GM23338 (cell line): Measurements from ENCODE around the gene KIRREL3. TPM values are rescaled to one million over a fixed set of nuclear protein-coding genes. Genes with fewer than 3 reads are reported as not detected.
"Not testable (repeated sequence)": the region's sequence is repeated elsewhere in the genome, so short reads cannot be mapped to it uniquely, and the experiment has no call there.

Source experiments
- ATAC-seq: fragments of 200-7000 bp; cut with Tn5 transposase; 3 replicates; pipeline ENCODE4 v1.9.1; 2020
- DNase-seq: peaks from one replicate; pipeline ENCODE4 v3.0.0-alpha.2; 2015; ENCODE audit warnings: low spot score
- H2AFZ ChIP-seq: fragments of 200-600 bp; sonication (generic); 2 replicates; pipeline ENCODE4 v1.8.0; 2016; ENCODE audit warnings: antibody characterized with exemption, mild to moderate bottlenecking, moderate library complexity
- H3F3A ChIP-seq: fragments of 200-600 bp; sonication (generic); replicated peaks from 2 replicates; pipeline ENCODE4 v1.8.0; 2017; ENCODE audit warnings: antibody characterized with exemption, mixed run types, low read depth
- H3K27ac ChIP-seq: fragments of 200-600 bp; sonication (generic); 2 replicates; pipeline ENCODE4 v1.6.1; 2016; ENCODE audit warnings: low read depth
- H3K27me3 ChIP-seq: fragments of 200-600 bp; sonication (generic); 2 replicates; pipeline ENCODE4 v1.8.0; 2016; ENCODE audit warnings: mild to moderate bottlenecking, mixed run types, moderate library complexity; ENCODE audit not compliant: insufficient read depth
- H3K36me3 ChIP-seq: fragments of 200-600 bp; sonication (generic); 2 replicates; pipeline ENCODE4 v1.8.0; 2016; ENCODE audit warnings: mild to moderate bottlenecking; ENCODE audit not compliant: insufficient read depth
- H3K4me1 ChIP-seq: fragments of 200-600 bp; sonication (generic); 2 replicates; pipeline ENCODE4 v1.8.0; 2016; ENCODE audit warnings: mild to moderate bottlenecking, moderate library complexity; ENCODE audit not compliant: insufficient read depth
- H3K4me2 ChIP-seq: fragments of 200-600 bp; sonication (generic); 2 replicates; pipeline ENCODE4 v1.7.1; 2017; ENCODE audit warnings: mixed run types
- H3K4me3 ChIP-seq: fragments of 200-600 bp; sonication (generic); 2 replicates; pipeline ENCODE4 v1.6.1; 2016; ENCODE audit warnings: mixed run types
- H3K79me2 ChIP-seq: fragments of 200-600 bp; sonication (generic); replicated peaks from 2 replicates; pipeline ENCODE4 v1.8.0; 2017; ENCODE audit warnings: mild to moderate bottlenecking; ENCODE audit not compliant: insufficient read depth
- H3K9me2 ChIP-seq: fragments of 200-600 bp; sonication (generic); 2 replicates; pipeline ENCODE4 v1.8.0; 2017; ENCODE audit not compliant: insufficient read depth
- H4K20me1 ChIP-seq: fragments of 200-600 bp; sonication (generic); replicated peaks from 2 replicates; pipeline ENCODE4 v1.8.0; 2017; ENCODE audit warnings: mild to moderate bottlenecking; ENCODE audit not compliant: insufficient read depth
- H3K27ac Mint-ChIP-seq: 2 replicates; pipeline ENCODE4 v1.8.0; 2020; ENCODE audit warnings: inconsistent platforms, mild to moderate bottlenecking, moderate library complexity, mixed read lengths
- H3K27me3 Mint-ChIP-seq: 3 replicates; pipeline ENCODE4 v1.8.0; 2022; ENCODE audit warnings: low read depth, mild to moderate bottlenecking, moderate library complexity, mixed read lengths, inconsistent platforms; ENCODE audit not compliant: insufficient read depth, poor library complexity
- H3K36me3 Mint-ChIP-seq: 3 replicates; pipeline ENCODE4 v1.8.0; 2021; ENCODE audit warnings: low read depth, mild to moderate bottlenecking, inconsistent platforms, moderate library complexity, mixed read lengths
- H3K4me1 Mint-ChIP-seq: 3 replicates; pipeline ENCODE4 v1.8.0; 2020; ENCODE audit warnings: mild to moderate bottlenecking, inconsistent platforms, mixed read lengths
- H3K4me3 Mint-ChIP-seq: 3 replicates; pipeline ENCODE4 v1.8.0; 2021; ENCODE audit warnings: moderate library complexity, mild to moderate bottlenecking, inconsistent platforms, mixed read lengths
- H3K9me3 Mint-ChIP-seq: 3 replicates; pipeline ENCODE4 v1.8.0; 2020; ENCODE audit warnings: moderate library complexity, mild to moderate bottlenecking, inconsistent platforms, mixed read lengths
- CTCF ChIP-seq, 2 experiments: fragments of 200-600 bp in 1 of 2; sonication (generic) in 1 of 2; conservative IDR thresholded peaks; 2 replicates each; pipeline versions ENCODE4 v1.5.1 to v1.6.1; 2016 to 2017; ENCODE audit warnings: antibody characterized with exemption in 2 of 2, low read depth in 2 of 2, mild to moderate bottlenecking in 2 of 2, moderate library complexity in 1 of 2
- ETS1 ChIP-seq: IDR thresholded peaks from 2 replicates; pipeline ENCODE4 v1.6.1; 2016; ENCODE audit warnings: antibody characterized with exemption
- STAT1 ChIP-seq: IDR thresholded peaks from one replicate; pipeline ENCODE4 v1.6.1; 2016; ENCODE audit warnings: antibody characterized with exemption; ENCODE audit not compliant: unreplicated experiment
- ZNF114 ChIP-seq: fragments of 250-450 bp; sonication (Bioruptor Pico); IDR thresholded peaks from 2 replicates; pipeline ENCODE4 v1.5.0; 2020; ENCODE audit warnings: mild to moderate bottlenecking, moderate library complexity
- polyA plus RNA-seq: library from polyadenylated mRNA; unstranded; fragments of >200 nt; fragmentation: Nextera tagmentation; extraction: Ambion mirVana; gene quantifications from 2 replicates; pipeline ENCODE4 v1.2.1, GENCODE V29; 2016
- total RNA-seq: library from RNA; depleted of rRNA; stranded (reverse); fragments of >200 nt; shearing (Covaris generic); gene quantifications from 2 replicates; pipeline ENCODE4 v1.2.3, GENCODE V29; 2014

The KIRREL3 gene
- total and polyA plus RNA-seq, 2 experiments from 2014 or later, result 0.13 to 1.5 TPM

GRCh38 chr11:126384449-126385070 is 616.0 kb downstream of the KIRREL3 start (continued):
- TF ChIP-seq CTCF (conservative IDR thresholded peaks at IDR 0.05; ENCODE audit: low read depth in 2 of 2) (no peak), ETS1 (no peak), ZNF114 (CRISPR knock-in tag) (no peak)

- no peaks in the 10 kb centered on the region for H3F3A ChIP-seq
- DNase-seq (no peak), ATAC-seq (peak; percentile 48)
- no peak overlapping the region for H3K4me3 Mint-ChIP-seq
- H3K4me1 ChIP-seq, result no peaks in the 10 kb centered on the region
- H3K27ac Mint-ChIP-seq, result peak overlapping the region; percentile 67; the same call in 1 of the 2 replicates
- no peaks in the 10 kb centered on the region for H3K36me3 ChIP-seq
- no peak for TF ChIP-seq STAT1
- no peak for TF ChIP-seq ZNF114 (CRISPR knock-in tag)
- H3K4me1 Mint-ChIP-seq, result peaks cover 15% of the 10 kb centered on the region
- no peaks in the 10 kb centered on the region; the same call in 2 of the 3 replicates for H3K9me3 Mint-ChIP-seq
- H4K20me1 ChIP-seq, result 0 out of 2 replicates have a peak, but pooled peaks cover 3% of the 10 kb centered on the region
- no peak overlapping the region for H2AFZ ChIP-seq
- H3K9me2 ChIP-seq, result no peaks in the 10 kb centered on the region
- no peaks in the 10 kb centered on the region for H3K27me3 ChIP-seq
- H3K4me2 ChIP-seq, result no peak overlapping the region
- H3K27me3 Mint-ChIP-seq, result peaks cover 10% of the 10 kb centered on the region
- no peak overlapping the region for H3K27ac ChIP-seq
- no peaks in the 10 kb centered on the region for H3K36me3 Mint-ChIP-seq
- H3K4me3 ChIP-seq, result no peak overlapping the region
- H3K79me2 ChIP-seq, result peaks cover 10% of the 10 kb centered on the region; the same call in 1 of the 2 replicates
Observed at GRCh38 chr11:126383339-126384335, 616.9 kb downstream of the KIRREL3 start.

DNA sequence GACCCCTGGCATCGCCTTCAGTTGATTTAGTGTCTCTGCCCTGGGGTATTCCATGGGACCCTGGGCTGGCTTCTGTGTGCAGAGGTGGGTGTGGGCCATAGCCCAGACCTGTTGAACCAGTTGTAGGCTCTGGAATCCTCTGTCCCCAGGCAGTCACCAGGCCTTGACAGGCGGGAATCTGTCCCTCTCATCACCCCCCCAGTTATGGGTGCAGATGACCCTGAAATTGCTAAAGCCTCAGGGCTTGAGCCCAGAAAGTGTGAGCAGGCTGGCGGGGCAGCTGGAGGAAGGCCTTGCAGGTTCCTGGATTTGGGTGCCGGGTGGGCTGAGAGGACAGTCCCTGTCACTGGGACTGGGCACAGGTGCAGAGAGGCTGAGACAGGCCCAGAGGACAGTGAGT is 617.9 kb downstream of the KIRREL3 start:
- H3K27me3 ChIP-seq, H3F3A ChIP-seq, H3K4me1 ChIP-seq, H3K4me3 Mint-ChIP-seq, DNase-seq, H3K36me3 Mint-ChIP-seq, ATAC-seq, H3K36me3 ChIP-seq, H3K4me2 ChIP-seq, H3K4me3 ChIP-seq, H3K27ac Mint-ChIP-seq, H2AFZ ChIP-seq, H3K27me3 Mint-ChIP-seq, H3K9me2 ChIP-seq, H4K20me1 ChIP-seq, H3K9me3 Mint-ChIP-seq, H3K27ac ChIP-seq: not testable (repeated sequence)
- peaks cover 15% of the 10 kb centered on the region for H3K4me1 Mint-ChIP-seq
- peaks cover 20% of the 10 kb centered on the region for H3K79me2 ChIP-seq

DNA sequence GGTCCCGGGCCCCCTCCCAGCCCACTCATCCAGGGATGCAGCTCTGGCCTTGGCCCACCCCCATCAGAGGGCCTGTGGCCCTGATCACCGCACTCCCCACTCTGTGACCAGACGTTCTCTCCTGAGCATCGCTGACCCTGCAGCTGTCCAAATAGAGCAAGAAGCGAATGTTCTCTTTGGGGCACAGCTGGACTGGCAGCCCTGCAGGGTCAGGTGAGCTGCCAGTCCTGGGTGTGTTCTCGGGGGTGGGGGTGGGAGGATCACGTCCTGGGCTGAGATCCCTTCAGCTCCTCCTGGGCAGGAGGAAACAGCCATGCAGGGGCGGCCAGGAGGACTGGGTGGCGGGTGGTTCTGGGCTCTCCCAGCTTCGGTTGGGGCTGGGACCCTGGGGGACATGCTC is 618.6 kb downstream of the KIRREL3 start:
- H3K36me3 ChIP-seq, H3K9me3 Mint-ChIP-seq, H3K27me3 ChIP-seq, H3K4me2 ChIP-seq, H3K4me3 ChIP-seq, H3K36me3 Mint-ChIP-seq, H4K20me1 ChIP-seq, H3K9me2 ChIP-seq, H3F3A ChIP-seq, H3K4me1 ChIP-seq, ATAC-seq, H3K27ac ChIP-seq, H3K4me3 Mint-ChIP-seq, DNase-seq, H3K27ac Mint-ChIP-seq, H2AFZ ChIP-seq: not testable (repeated sequence)
- H3K27me3 Mint-ChIP-seq, result peaks cover 12% of the 10 kb centered on the region
- peaks cover 23% of the 10 kb centered on the region for H3K79me2 ChIP-seq
- H3K4me1 Mint-ChIP-seq, result peaks cover 12% of the 10 kb centered on the region
